Ramos (cell line): ENCODE data around the gene RPLP2.

Experiments used
- in situ Hi-C: fragments of 300-500 bp; cut with MboI; formaldehyde crosslinking; loops from one replicate; pipeline ENCODE4 v1.14.3; 2022; ENCODE audit warnings: low sequenced_read_pairs; ENCODE audit not compliant: unreplicated experiment

The RPLP2 gene

GRCh38 chr11:790721-791564 is 18.8 kb upstream of the RPLP2 start:
- in situ Hi-C loops, result no loop called here

GRCh38 chr11:791658-792534 is 17.9 kb upstream of the RPLP2 start:
- in situ Hi-C loops, result no loop called here

GRCh38 chr11:792535-792821 is 17.3 kb upstream of the RPLP2 start:
- in situ Hi-C loops, result no loop called here

GRCh38 chr11:792873-793272 is 16.9 kb upstream of the RPLP2 start:
- in situ Hi-C loops, result no loop called here

GRCh38 chr11:793556-793955 is 16.2 kb upstream of the RPLP2 start:
- in situ Hi-C loops, result no loop called here

- in situ Hi-C loops, result no loop called here
Observed at GRCh38 chr11:794013-794765, 15.6 kb upstream of the RPLP2 start.

- in situ Hi-C loops, result no loop called here
Observed at GRCh38 chr11:794766-795633, 14.8 kb upstream of the RPLP2 start.

GRCh38 chr11:795634-796564 is 13.9 kb upstream of the RPLP2 start:
- in situ Hi-C loops, result no loop called here

GRCh38 chr11:796565-797295 is 13.0 kb upstream of the RPLP2 start:
- in situ Hi-C loops, result no loop called here

GRCh38 chr11:797296-798092 is 12.3 kb upstream of the RPLP2 start:
- in situ Hi-C loops, result no loop called here

- in situ Hi-C loops, result no loop called here
Observed at GRCh38 chr11:798093-798713, 11.6 kb upstream of the RPLP2 start, which contains the start of gene SLC25A22. SLC25A22 (minus strand) TSS chr11:798281; CDS start chr11:795006, 3,275 bp downstream.

- in situ Hi-C loops, result loop anchor here (25.0 kb wide), 1 partner anchor 1588 kb away; the partner anchor contains the start of gene CD81
Observed at GRCh38 chr11:799641-800316, 10.0 kb upstream of the RPLP2 start.

GRCh38 chr11:800473-800872 is 9.3 kb upstream of the RPLP2 start:
- in situ Hi-C loops, result loop anchor here (25.0 kb wide), 1 partner anchor 1587 kb away; the partner anchor contains the start of gene CD81

GRCh38 chr11:801097-801780 is 8.5 kb upstream of the RPLP2 start:
- in situ Hi-C loops, result loop anchor here (25.0 kb wide), 1 partner anchor 1586 kb away; the partner anchor contains the start of gene CD81

GRCh38 chr11:802018-802617 is 7.6 kb upstream of the RPLP2 start:
- in situ Hi-C loops, result loop anchor here (25.0 kb wide), 1 partner anchor 1585 kb away; the partner anchor contains the start of gene CD81
